Mucosa of stomach (tissue), 1 donor: ENCODE data around the gene CNN3.

ENCODE experiments used
- H3K27me3 ChIP-seq: one replicate; pipeline ENCODE4 v1.7.0; 2013; ENCODE audit warnings: mild to moderate bottlenecking, low read length; ENCODE audit not compliant: control insufficient read depth, insufficient read depth
- H3K36me3 ChIP-seq: one replicate; pipeline ENCODE4 v1.7.0; 2013; ENCODE audit warnings: low read length; ENCODE audit not compliant: control insufficient read depth, insufficient read depth
- H3K4me1 ChIP-seq: one replicate; pipeline ENCODE4 v1.7.0; 2013; ENCODE audit warnings: mild to moderate bottlenecking, low read length; ENCODE audit not compliant: control insufficient read depth, insufficient read depth
- H3K4me3 ChIP-seq: one replicate; pipeline ENCODE4 v1.7.0; 2013; ENCODE audit warnings: low read length
- H3K9ac ChIP-seq: one replicate; pipeline ENCODE4 v1.7.0; 2013; ENCODE audit warnings: mild to moderate bottlenecking, low read length, moderate library complexity
- H3K9me3 ChIP-seq: one replicate; pipeline ENCODE4 v1.7.0; 2013; ENCODE audit warnings: mild to moderate bottlenecking, low read length, moderate library complexity; ENCODE audit not compliant: control insufficient read depth
- donor health status: Pancreatic carcinoma.

Gene CNN3

DNA sequence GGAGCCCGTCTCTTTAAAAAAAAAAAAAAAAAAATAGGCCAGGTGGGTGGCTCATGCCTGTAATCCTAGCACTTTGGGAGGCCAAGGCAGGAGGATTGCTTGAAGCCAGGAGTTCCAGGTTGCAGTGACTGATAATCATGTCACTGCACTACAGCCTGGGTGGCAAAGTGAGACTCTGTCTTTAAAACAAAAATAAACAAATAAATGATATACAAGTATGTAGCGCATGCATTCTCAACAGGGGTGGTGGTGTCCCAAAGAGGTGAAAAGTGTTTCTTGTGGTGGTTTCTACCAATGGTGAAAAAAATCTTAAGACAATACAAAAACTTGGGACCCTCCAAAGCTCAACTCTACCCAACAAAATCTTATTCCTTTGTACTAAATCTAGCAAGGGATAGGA is 17.9 kb downstream of the CNN3 start:
- Histone ChIP-seq H3K9ac (no peak overlapping the region), H3K9me3 (no peaks in the 10 kb centered on the region), H3K36me3 (no peaks in the 10 kb centered on the region), H3K4me1 (peaks cover 4% of the 10 kb centered on the region), H3K27me3 (no peaks in the 10 kb centered on the region), H3K4me3 (no peak overlapping the region)

DNA sequence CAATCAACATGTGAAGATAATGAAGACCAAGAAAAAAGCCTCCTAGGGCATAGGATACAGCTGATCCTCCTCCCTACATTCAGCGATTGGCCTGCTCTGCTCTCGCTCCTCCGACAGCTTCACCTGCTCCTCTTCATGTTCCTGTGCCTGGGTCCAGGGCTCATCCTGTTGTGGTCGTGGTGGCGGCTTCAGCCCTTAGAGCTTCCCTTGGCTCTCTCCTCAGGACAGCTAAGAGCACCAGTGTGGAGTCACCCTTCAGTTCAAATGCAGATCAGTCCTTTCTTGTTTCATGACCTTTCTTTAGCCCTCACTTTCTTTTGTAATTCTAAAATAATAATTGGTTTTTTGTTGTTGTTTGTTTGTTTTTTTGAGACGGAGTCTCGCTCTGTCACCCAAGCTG is 18.7 kb downstream of the CNN3 start:
- H3K9me3 ChIP-seq, result no peaks in the 10 kb centered on the region
- H3K36me3 ChIP-seq, result no peaks in the 10 kb centered on the region
- H3K4me1 ChIP-seq, result peaks cover 4% of the 10 kb centered on the region
- no peak overlapping the region for H3K9ac ChIP-seq
- no peak overlapping the region for H3K4me3 ChIP-seq
- H3K27me3 ChIP-seq, result no peaks in the 10 kb centered on the region

- no peaks in the 10 kb centered on the region for H3K27me3 ChIP-seq
- no peak overlapping the region for H3K4me3 ChIP-seq
- H3K9ac ChIP-seq, result no peak overlapping the region
- H3K9me3 ChIP-seq, result no peaks in the 10 kb centered on the region
- H3K36me3 ChIP-seq, result no peaks in the 10 kb centered on the region
- peaks cover 4% of the 10 kb centered on the region for H3K4me1 ChIP-seq
Measured at GRCh38 chr1:94907136-94907535, 19.8 kb downstream of the CNN3 start.

DNA sequence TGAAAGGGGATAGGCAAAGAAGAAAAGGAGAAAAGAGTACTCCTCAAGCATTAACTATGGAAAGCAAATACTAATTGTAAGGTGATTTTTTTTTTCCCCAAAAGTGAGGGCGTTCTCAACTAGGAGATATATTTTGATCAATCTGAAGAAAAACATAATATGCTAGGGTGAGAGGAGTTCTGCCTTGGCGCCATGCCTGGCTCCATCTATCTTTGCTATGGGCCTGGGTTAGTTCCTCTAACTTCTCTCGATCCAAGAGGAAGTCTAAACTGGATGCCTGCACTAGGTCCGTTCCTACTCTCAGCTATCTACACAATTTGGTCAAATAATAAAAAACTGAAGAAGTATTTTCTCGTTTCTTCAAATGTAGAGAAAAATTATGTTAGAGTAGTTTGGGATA is 20.5 kb downstream of the CNN3 start:
- no peaks in the 10 kb centered on the region for H3K27me3 ChIP-seq
- no peaks in the 10 kb centered on the region for H3K36me3 ChIP-seq
- peaks cover 4% of the 10 kb centered on the region for H3K4me1 ChIP-seq
- no peak overlapping the region for H3K4me3 ChIP-seq
- no peak overlapping the region for H3K9ac ChIP-seq
- no peaks in the 10 kb centered on the region for H3K9me3 ChIP-seq

DNA sequence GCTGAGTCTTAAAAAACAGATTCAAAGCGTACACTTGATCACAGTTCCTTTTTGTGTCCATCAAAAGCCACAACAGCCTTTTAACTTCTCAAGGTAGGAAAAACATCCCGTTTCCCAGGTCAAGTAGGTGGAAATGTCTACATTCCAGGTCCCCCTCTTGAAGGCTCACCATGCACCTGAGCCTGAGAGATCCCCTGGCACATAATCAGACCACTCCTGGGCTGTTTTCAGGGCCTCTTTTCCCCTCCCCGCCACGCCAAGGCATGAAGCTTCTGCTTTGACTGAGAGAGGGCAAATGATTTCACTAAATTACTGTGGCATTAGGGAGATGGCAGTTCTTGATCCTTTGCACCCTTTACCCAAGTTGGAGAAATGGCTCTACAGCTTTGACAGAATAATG is 21.7 kb downstream of the CNN3 start:
- Histone ChIP-seq H3K27me3 (no peaks in the 10 kb centered on the region), H3K9me3 (no peaks in the 10 kb centered on the region), H3K4me3 (no peak overlapping the region), H3K36me3 (no peaks in the 10 kb centered on the region), H3K4me1 (peaks cover 4% of the 10 kb centered on the region), H3K9ac (no peak overlapping the region)

DNA sequence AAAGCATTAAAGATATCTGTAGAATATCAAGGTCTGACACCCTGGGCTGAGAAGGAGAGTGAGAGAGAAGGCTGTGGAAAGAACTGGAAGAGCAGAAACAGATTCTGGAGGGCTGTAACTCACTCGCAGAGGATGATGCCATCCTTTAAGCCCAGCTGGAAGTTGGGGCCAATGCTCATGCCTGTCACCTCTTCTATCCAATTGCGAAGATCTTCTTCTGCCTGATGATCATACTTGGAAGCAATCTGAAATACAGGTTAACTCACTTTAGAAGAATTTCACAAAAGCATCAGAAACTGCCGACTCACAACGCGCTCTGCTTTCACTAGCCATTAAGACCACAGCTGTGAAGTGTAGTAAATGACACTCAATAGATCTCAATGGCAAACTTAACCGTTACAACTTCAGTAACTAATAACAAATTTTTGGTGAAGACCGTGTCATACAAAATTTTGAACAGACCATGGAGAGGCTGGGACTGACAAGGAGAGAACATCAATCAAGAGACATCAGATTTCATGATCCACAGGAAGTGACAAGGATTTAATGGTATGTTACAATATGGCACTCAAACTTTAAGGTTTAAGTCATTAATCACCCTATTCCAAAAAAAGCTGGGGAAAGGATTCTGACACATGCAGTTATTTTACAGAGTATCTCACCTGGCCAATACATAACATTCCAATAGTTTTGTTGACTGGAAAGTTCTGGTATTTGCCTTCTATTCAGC is 23.5 kb downstream of the CNN3 start:
- no peaks in the 10 kb centered on the region for H3K27me3 ChIP-seq
- H3K4me1 ChIP-seq, result peaks cover 6% of the 10 kb centered on the region
- no peak overlapping the region for H3K4me3 ChIP-seq
- no peaks in the 10 kb centered on the region for H3K36me3 ChIP-seq
- no peaks in the 10 kb centered on the region for H3K9me3 ChIP-seq
- no peak overlapping the region for H3K9ac ChIP-seq

GRCh38 chr1:94901841-94902240 is 25.1 kb downstream of the CNN3 start:
- H3K27me3 ChIP-seq, result no peaks in the 10 kb centered on the region
- H3K4me3 ChIP-seq, result no peak overlapping the region
- H3K9ac ChIP-seq, result no peak overlapping the region
- no peaks in the 10 kb centered on the region for H3K36me3 ChIP-seq
- H3K4me1 ChIP-seq, result peaks cover 7% of the 10 kb centered on the region
- H3K9me3 ChIP-seq, result no peaks in the 10 kb centered on the region

DNA sequence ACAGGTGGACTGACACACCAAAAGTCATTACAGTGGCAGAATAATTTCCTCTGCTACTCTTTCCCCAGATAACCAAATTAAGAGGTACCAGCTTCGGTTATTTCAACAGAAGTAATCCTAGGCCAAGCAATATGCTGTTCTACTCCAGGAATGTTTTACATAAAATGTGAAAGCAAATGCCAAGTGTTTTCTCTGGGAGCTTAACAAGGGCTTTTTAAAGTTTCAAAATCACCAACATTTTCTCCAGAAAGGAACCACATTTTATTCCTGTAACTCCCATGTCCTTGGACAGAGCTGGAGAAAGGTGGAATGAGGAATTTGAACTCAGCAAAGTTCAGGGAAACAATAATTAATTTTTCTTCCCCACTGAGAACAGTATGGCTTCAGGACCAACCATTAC is 27.2 kb downstream of the CNN3 start:
- H3K4me3 ChIP-seq, result no peak overlapping the region
- H3K27me3 ChIP-seq, result no peaks in the 10 kb centered on the region
- peaks cover 5% of the 10 kb centered on the region for H3K36me3 ChIP-seq
- H3K4me1 ChIP-seq, result peaks cover 5% of the 10 kb centered on the region
- H3K9me3 ChIP-seq, result no peaks in the 10 kb centered on the region
- H3K9ac ChIP-seq, result no peak overlapping the region

DNA sequence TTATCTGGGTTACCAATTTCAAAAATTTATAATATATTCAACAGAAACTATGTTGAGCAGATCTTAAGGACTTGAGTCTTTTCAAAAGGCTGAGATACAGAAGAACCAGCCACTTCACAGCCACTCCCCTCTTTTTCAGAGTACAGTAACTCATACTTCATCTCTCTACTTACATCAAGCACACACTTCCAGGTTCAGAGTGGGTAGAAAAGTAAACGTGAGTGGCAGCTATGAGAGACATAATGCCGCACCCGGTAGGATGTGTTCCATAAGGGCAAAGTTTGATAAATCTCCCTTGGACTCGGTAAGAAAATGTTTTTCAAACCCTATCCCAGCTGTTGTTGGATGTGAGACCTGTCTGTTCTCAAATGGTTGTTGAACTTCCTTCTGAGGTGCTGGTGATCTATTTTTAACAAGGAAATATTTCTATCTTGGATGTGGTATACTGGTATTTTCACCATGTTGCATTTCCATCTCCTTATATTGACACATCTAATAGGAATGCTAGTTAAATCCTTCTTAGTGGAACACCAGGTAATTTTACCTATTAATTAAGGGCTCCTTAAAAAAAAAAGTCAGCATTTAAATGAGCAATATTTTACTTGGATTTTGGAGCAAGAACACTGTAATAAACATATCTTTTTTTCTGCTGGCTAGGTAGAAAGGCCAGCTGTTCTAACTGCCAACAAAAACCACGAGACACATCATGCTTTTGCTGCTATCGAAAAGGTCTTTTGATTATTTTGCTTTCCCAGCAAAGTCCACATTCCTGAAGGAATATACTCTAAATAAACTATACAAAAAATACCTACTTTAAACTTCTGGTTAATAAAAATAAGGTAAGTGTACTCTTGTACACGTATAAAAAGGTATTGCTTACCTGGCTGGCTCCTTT is 28.2 kb downstream of the CNN3 start:
- peaks cover 5% of the 10 kb centered on the region for H3K36me3 ChIP-seq
- peaks cover 3% of the 10 kb centered on the region for H3K4me1 ChIP-seq
- H3K9ac ChIP-seq, result no peak overlapping the region

GRCh38 chr1:94895518-94895917 is 31.4 kb downstream of the CNN3 start:
- H3K36me3 ChIP-seq, result peaks cover 9% of the 10 kb centered on the region
- H3K9me3 ChIP-seq, result no peaks in the 10 kb centered on the region
- H3K4me3 ChIP-seq, result no peak overlapping the region

More for the DNA sequence above, 28.2 kb downstream of the CNN3 start:
- Histone ChIP-seq H3K9me3 (no peaks in the 10 kb centered on the region), H3K4me3 (no peak overlapping the region), H3K27me3 (no peaks in the 10 kb centered on the region)

GRCh38 chr1:94894630-94895029 is 32.3 kb downstream of the CNN3 start:
- Histone ChIP-seq H3K9me3 (no peaks in the 10 kb centered on the region), H3K9ac (no peak overlapping the region), H3K27me3 (no peaks in the 10 kb centered on the region), H3K36me3 (peaks cover 9% of the 10 kb centered on the region), H3K4me1 (peaks cover 3% of the 10 kb centered on the region), H3K4me3 (no peak overlapping the region)

More at GRCh38 chr1:94895518-94895917, 31.4 kb downstream of the CNN3 start:
- Histone ChIP-seq H3K9ac (no peak overlapping the region), H3K27me3 (no peaks in the 10 kb centered on the region), H3K4me1 (peaks cover 3% of the 10 kb centered on the region)

- no peaks in the 10 kb centered on the region for H3K9me3 ChIP-seq
- peaks cover 9% of the 10 kb centered on the region for H3K36me3 ChIP-seq
- H3K4me1 ChIP-seq, result no peaks in the 10 kb centered on the region
- H3K4me3 ChIP-seq, result no peak overlapping the region
- H3K27me3 ChIP-seq, result no peaks in the 10 kb centered on the region
- no peak overlapping the region for H3K9ac ChIP-seq
Measured at GRCh38 chr1:94892604-94893254, 34.2 kb downstream of the CNN3 start.
